C1 segment of cervical spinal cord (tissue), 14 donors: ENCODE data around the gene HS1BP3.

ENCODE experiments used
- DNase-seq, 14 donors: peaks; one replicate each; lab custom pipeline; 2025; lab: John Stamatoyannopoulos, UW

HS1BP3 gene

GRCh38 chr2:20572221-20572620, 78.7 kb downstream of the HS1BP3 start:
- no peak for DNase-seq

- no peak for DNase-seq
These were observed 79.2 kb downstream of the HS1BP3 start for GRCh38 chr2:20571644-20572215.

GRCh38 chr2:20571231-20571630, 79.7 kb downstream of the HS1BP3 start:
- no peak for DNase-seq

- no peak for DNase-seq
These were observed 80.6 kb downstream of the HS1BP3 start for GRCh38 chr2:20570249-20570648.

- no peak for DNase-seq
These were observed 81.3 kb downstream of the HS1BP3 start for GRCh38 chr2:20569464-20570223.

- DNase-seq, result no peak
These were observed 82.1 kb downstream of the HS1BP3 start for GRCh38 chr2:20568501-20569463.

GRCh38 chr2:20567926-20568179, 83.0 kb downstream of the HS1BP3 start:
- DNase-seq, result no peak
